CD4-positive, alpha-beta T cell treated with Interleukin-17A for 1 hour (primary cell): Measurements from ENCODE around the gene MATK.

Experiments used
- DNase-seq: peaks from one replicate; pipeline ENCODE4 v3.0.0-alpha.2; 2020

MATK gene

GRCh38 chr19:3745363-3746045 lies 40.7 kb downstream of the MATK start:
- DNase-seq: no peak

- DNase-seq: no peak
Observed at GRCh38 chr19:3743486-3743885, 42.7 kb downstream of the MATK start.

- no peak for DNase-seq
Observed at GRCh38 chr19:3740431-3740830, 45.8 kb downstream of the MATK start.

GRCh38 chr19:3738477-3739220 lies 47.5 kb downstream of the MATK start:
- DNase-seq: no peak

- DNase-seq: no peak
Observed at GRCh38 chr19:3737487-3738205, 48.5 kb downstream of the MATK start.

GRCh38 chr19:3736106-3736724 lies 50.0 kb downstream of the MATK start:
- DNase-seq: no peak

GRCh38 chr19:3734310-3734600 lies 51.9 kb downstream of the MATK start:
- DNase-seq: no peak

GRCh38 chr19:3733549-3734309 lies 52.5 kb downstream of the MATK start:
- no peak for DNase-seq

GRCh38 chr19:3732108-3732507 lies 54.1 kb downstream of the MATK start:
- DNase-seq: no peak

GRCh38 chr19:3730457-3730958 lies 55.7 kb downstream of the MATK start:
- DNase-seq: no peak
